SK-N-SH (cell line): ENCODE results near the gene OR52D1.

Experiments used
- CHD2 ChIP-seq: fragments of 150-350 bp; IDR thresholded peaks from 2 replicates; pipeline ENCODE4 v1.6.1; 2018; ENCODE audit warnings: low read length; ENCODE audit not compliant: partially characterized antibody
- POLR2AphosphoS5 ChIP-seq: IDR thresholded peaks from 2 replicates; pipeline ENCODE4 v1.6.1; 2012; ENCODE audit warnings: low read depth, low read length
- RCOR1 ChIP-seq: fragments of 150-350 bp; IDR thresholded peaks from 2 replicates; pipeline ENCODE4 v1.6.1; 2017; ENCODE audit warnings: antibody characterized with exemption, low read length
- TEAD4 ChIP-seq: IDR thresholded peaks from 2 replicates; pipeline ENCODE4 v1.4.0; 2012; ENCODE audit warnings: mild to moderate bottlenecking, borderline replicate concordance; ENCODE audit not compliant: insufficient read depth
- TF ChIP-seq, protein P1 (sequence below): fragments of 200-600 bp; sonication (generic); IDR thresholded peaks from 2 replicates; pipeline ENCODE4 v1.6.1; 2017; ENCODE audit warnings: antibody characterized with exemption, mild to moderate bottlenecking, moderate library complexity
- TF ChIP-seq, protein P2 (sequence below): IDR thresholded peaks from 2 replicates; pipeline ENCODE4 v1.6.1; 2012; ENCODE audit warnings: mild to moderate bottlenecking, low read depth, low read length, moderate library complexity

DNA sequence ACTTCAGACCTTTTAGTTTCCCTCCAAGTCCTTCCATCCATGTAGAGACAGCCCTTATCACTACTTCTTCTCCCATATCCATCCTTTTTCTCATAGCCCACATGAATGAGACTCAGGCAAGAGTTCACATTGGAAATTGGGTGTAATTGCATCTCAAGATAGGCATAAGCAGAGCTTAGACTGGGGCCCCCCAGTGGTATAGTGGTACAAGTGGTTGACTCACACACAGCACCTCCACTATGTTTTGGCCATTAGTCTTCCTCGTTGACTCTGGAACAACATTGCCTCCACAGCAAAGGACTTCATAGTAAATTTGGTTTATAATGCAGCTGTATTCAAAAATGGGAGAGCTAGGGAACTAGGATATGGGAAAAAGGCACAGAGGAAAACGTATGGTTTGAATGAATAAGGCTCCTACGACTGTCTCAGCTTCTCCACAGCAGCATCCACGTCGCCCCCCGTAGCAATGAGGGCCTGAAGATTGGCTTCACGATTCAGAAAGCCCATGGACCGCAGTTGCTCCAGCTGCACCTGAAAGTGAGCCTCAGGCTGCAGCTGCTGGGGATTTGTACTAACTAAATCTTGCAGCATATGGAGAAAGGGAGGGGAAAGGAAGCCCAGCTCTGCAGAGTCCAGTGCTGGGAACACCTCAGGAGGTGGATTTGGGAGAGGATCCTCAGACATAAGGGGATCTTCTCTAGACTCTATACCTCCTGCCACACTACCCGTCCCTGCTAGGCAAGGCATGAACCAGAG, 18.9 kb downstream of the OR52D1 start:
- TF ChIP-seq CHD2 (no peak), POLR2AphosphoS5 (no peak), RCOR1 (no peak), TEAD4 (no peak)
- TF ChIP-seq, protein P1, sequence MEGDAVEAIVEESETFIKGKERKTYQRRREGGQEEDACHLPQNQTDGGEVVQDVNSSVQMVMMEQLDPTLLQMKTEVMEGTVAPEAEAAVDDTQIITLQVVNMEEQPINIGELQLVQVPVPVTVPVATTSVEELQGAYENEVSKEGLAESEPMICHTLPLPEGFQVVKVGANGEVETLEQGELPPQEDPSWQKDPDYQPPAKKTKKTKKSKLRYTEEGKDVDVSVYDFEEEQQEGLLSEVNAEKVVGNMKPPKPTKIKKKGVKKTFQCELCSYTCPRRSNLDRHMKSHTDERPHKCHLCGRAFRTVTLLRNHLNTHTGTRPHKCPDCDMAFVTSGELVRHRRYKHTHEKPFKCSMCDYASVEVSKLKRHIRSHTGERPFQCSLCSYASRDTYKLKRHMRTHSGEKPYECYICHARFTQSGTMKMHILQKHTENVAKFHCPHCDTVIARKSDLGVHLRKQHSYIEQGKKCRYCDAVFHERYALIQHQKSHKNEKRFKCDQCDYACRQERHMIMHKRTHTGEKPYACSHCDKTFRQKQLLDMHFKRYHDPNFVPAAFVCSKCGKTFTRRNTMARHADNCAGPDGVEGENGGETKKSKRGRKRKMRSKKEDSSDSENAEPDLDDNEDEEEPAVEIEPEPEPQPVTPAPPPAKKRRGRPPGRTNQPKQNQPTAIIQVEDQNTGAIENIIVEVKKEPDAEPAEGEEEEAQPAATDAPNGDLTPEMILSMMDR, result no peak
- TF ChIP-seq, protein P2, sequence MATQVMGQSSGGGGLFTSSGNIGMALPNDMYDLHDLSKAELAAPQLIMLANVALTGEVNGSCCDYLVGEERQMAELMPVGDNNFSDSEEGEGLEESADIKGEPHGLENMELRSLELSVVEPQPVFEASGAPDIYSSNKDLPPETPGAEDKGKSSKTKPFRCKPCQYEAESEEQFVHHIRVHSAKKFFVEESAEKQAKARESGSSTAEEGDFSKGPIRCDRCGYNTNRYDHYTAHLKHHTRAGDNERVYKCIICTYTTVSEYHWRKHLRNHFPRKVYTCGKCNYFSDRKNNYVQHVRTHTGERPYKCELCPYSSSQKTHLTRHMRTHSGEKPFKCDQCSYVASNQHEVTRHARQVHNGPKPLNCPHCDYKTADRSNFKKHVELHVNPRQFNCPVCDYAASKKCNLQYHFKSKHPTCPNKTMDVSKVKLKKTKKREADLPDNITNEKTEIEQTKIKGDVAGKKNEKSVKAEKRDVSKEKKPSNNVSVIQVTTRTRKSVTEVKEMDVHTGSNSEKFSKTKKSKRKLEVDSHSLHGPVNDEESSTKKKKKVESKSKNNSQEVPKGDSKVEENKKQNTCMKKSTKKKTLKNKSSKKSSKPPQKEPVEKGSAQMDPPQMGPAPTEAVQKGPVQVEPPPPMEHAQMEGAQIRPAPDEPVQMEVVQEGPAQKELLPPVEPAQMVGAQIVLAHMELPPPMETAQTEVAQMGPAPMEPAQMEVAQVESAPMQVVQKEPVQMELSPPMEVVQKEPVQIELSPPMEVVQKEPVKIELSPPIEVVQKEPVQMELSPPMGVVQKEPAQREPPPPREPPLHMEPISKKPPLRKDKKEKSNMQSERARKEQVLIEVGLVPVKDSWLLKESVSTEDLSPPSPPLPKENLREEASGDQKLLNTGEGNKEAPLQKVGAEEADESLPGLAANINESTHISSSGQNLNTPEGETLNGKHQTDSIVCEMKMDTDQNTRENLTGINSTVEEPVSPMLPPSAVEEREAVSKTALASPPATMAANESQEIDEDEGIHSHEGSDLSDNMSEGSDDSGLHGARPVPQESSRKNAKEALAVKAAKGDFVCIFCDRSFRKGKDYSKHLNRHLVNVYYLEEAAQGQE, result no peak
